Measurements from ENCODE around the gene EHMT1.
"Not testable (repeated sequence)": the region's sequence is repeated elsewhere in the genome, so short reads cannot be mapped to it uniquely, and the experiment has no call there.

Gene EHMT1

DNA sequence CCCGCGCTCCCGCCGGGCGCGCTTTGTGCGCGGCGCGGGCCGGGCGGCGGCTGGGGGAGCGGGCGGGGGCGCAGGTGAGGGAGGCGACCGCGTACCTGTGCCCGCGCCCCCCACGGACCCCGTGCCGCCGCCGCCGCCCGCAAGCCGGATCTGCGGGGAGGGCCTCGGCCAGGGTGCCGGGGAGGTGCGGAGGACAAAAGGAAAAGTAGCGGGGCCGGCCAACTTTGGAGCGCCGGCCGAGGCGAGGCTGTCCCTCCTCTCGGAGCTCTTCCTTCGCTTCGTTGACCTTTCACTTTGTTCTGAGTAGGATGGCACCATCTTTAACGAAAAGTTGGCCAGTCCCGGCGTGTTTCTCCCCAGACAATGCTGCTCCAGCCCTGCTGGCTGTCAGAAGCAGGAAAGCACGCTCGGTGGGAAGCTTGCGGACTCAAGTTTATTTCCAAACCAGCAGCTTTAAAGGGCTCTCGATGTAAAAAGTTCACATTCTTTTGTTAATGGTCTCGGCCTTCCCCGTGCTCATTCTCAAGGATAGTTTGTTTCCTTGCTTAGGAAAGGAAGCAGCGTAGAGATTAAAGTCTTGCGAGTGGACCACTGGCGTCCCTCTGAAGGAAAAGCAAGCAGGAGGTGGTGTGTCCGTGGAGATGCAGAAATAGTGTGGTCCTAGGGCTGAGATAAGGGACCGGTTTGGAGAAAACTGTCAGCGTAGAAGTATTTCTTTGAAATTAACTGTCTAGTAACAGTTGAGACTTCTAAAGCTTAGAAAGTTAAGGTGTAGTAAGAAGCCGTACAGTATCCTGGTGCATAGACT lies 639 bp downstream of the EHMT1 start:
- no peak for DNase-seq

GRCh38 chr9:137620048-137620405 lies 1.2 kb downstream of the EHMT1 start:
- DNase-seq, result no peak

GRCh38 chr9:137620581-137620980 lies 1.8 kb downstream of the EHMT1 start:
- no peak for DNase-seq

- no peak for DNase-seq
Measured at GRCh38 chr9:137621131-137621757, 2.4 kb downstream of the EHMT1 start.

- DNase-seq, result not testable (repeated sequence)
Measured at GRCh38 chr9:137622211-137622610, 3.4 kb downstream of the EHMT1 start.

DNA sequence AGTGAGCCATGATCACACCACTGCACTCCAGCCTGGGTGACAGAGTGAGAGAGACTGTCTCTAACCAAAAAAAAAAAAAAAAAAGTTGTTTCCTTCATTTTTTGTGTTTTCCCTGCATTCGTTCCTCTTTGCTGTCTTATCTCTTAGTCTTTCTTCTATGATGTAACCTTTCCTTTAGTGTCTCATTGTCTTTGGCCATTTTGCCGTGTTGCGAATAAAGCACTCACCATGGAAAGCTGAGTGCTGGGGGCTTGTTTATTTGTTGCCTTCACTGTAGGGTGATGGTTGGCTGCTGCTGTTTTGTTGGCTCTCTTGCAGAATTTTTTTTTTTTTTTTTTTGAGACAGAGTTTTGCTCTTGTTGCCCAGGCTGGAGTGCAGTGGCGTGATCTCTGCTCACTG lies 7.7 kb downstream of the EHMT1 start:
- DNase-seq, result no peak

- DNase-seq, result not testable (repeated sequence)
Measured at GRCh38 chr9:137627406-137627805, 8.6 kb downstream of the EHMT1 start.

DNA sequence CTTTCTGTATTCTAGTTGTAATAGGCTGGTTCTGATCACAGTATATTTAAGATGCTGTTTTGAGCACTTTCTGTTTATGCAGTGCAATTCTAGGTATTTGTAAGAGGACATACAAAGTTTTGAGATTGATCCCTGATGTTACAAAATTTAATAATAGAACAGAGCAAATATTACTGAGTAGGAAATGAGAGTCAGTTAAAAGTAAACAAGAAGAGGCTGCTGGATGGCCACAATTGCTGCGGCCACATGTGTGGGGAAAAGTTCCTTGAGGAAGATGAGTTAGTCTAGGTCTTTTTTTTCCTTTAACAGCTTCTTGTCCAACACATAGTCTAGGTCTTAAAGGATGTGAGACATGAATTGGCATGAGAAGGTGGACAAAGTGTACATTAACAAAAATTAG lies 11.3 kb downstream of the EHMT1 start:
- no peak for DNase-seq

DNA sequence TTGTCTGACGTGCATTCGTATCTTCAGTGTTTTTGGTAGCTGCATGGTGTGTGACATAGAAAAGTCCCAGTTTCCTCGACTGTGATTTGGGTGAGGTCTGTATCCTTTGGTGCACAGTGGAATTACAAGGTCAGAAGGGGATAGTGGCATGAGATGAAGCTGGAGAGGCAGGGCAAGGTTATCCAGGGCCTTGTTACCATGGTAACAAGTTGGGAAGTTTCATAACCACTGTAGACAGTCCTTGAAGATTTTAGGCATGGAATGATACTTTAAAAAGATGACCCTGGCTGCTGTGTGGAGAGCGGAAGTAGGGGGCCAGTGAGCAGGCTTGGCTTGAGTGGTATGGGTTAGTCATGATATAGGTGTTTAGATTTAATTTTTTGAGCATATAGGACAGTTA lies 11.9 kb downstream of the EHMT1 start:
- DNase-seq, result no peak

GRCh38 chr9:137631345-137632229 lies 12.8 kb downstream of the EHMT1 start:
- DNase-seq, result no peak

DNA sequence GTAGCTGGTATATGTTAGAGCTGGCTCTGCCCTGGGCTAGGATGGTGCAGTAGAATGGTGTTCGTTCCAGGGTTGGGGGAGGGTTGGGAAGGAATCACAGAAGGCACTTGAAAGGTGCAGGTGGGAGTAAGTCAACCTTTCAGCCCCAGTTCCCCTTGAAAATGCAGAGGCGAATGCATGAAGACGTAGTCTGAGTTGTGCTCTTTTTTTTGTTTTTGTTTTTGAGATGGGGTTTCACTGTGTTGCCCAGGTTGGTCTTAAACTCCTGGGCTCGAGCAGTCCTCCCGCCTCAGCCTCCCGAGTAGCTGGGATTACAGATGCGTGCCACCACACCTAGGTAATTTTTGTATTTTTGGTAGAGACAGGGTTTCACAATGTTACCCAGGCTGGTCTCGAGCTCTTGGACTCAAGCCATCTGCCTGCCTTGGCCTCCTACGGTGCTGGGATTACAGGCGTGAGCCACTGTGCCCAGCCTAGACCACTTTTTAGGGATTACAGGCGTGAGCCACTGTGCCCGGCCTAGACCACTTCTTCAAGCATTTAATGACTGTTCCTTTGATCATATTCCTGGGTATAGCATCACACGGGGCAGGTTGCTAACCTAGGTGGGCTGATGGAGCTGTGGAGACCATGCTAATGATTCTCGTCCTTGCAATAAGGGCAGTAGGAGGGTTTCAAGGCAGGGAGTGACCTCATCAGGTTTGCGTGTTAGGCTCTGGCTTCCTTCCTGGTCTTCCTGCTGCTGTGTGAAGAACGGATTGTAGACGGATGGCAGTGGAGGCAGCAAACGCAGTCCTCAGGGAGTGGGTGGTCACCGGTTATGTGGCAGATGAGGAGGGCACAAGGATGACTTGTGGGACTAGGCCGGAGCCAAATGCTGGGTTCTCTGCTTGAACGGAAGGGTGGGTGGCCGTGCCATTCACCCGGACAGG lies 13.7 kb downstream of the EHMT1 start:
- DNase-seq, result no peak

GRCh38 chr9:137634016-137634415 lies 15.2 kb downstream of the EHMT1 start:
- DNase-seq, result no peak

- DNase-seq, result no peak
Measured at GRCh38 chr9:137638680-137639079, 19.9 kb downstream of the EHMT1 start.

DNA sequence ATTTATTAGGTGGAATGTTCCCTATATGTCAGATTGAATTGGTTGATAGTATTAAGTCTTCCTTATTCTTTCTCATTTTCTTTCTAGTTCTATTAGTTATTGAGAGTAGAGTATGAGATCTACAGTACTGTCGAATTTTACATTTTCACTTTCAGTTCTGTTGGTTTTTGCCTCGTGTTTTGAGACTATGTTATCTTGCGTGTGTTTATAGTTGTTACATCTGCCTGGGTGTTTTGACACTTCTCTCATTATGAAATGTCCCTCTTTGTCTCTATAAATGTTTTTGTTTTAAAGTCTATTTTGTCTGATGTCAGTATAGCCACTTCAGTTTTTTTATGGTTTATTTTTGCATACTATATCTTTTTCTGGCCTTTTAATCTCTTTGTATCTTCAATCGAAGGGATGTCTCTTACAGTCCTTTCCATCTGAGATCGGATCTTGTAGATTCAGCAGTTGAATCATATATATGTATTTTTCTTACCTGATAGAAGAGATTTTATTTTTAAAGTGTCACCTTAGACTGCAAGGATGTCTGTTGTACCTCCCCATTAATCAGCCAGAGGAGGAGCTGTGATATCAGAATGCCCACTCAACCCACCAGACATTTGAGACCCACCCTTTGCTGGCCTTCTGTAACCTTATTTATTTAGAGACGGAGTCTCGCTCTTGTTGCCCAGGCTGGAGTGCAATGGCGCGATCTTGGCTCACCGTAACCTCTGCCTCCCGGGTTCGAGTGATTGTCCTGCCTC lies 20.7 kb downstream of the EHMT1 start:
- DNase-seq, result no peak

DNA sequence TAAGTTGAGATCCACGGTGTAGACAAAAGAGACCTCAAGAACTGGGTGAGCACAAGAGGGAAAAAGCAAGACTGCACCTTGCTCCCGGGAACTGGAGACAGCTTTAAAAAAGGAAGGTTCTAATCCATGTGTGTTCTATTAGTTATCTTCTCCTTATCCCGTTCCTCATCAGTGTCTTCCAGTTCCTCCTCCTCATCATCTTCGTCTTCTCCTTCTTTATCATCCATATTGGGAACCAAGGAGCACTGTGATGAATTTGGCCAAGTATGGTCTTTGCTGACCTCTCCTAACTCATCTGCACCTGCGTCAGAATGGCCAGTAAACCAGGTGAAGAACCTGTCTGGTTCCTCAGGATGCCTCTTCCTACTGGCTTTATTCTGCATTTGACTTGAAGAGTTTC lies 22.1 kb downstream of the EHMT1 start:
- no peak for DNase-seq

DNA sequence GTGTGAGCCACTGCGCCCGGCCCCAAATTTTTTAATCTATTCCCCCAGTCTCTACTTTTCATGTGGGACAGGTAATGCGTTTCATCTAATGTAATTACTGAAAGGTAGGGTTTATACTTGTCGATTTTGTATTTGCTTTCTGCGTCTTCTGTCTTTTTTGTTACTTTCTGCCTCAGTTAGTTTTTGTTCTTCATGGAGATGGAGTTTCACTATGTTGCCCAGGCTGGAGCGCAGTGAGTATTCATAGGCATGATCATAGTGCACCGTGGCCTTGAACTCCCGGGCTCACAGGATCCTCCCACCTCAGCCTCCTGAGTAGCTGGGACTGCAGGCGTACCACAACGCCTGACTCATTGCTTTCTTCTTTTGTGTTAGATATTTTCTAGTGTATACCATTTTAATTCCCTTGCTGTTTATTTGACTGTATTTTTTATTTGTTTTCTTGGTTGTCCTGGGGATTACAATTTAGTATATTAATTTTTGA lies 23.4 kb downstream of the EHMT1 start:
- no peak for DNase-seq

DNA sequence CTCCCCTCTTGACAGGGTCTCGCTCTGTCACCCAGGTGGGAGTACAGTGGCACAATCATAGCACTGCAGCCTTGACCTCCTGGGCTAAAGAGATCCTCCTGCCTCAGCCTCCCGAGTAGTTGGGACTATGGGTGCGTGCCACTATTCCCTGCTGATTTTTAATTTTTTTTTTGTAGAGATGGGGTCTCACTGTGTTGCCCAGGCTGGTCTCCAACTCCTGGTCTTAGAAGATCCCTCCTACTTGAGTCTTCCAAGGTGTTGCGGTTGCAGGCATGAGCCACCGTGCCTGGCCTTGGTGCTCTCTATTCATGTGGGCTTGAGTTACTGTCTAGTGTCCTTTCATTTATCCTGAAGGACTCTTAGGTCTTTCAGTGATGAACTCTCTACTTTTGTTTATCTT lies 24.1 kb downstream of the EHMT1 start:
- DNase-seq, result no peak

- no peak for DNase-seq
Measured at GRCh38 chr9:137643921-137644320, 25.1 kb downstream of the EHMT1 start.

GRCh38 chr9:137645211-137645610 lies 26.4 kb downstream of the EHMT1 start:
- no peak for DNase-seq

DNA sequence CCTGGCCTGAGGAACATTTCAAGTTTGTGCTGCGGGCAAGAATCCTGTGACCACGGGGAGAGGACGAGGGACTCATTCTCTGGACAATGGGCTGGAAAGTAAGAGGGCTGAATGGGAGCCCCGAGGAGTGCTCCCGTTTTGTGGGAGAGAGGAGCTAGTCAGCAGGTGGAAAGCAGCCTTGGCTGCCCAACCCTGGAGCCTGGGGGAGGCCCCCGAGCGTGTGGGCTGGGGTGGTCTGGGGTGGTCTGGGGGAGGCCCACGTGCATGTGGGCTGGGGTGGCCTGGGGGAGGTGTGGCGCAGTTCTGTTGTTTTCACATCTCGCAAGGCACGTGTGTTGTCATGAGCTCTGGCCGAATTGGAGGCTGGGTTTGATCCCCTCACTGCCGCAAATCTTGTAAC lies 27.5 kb downstream of the EHMT1 start:
- DNase-seq, result no peak

DNA sequence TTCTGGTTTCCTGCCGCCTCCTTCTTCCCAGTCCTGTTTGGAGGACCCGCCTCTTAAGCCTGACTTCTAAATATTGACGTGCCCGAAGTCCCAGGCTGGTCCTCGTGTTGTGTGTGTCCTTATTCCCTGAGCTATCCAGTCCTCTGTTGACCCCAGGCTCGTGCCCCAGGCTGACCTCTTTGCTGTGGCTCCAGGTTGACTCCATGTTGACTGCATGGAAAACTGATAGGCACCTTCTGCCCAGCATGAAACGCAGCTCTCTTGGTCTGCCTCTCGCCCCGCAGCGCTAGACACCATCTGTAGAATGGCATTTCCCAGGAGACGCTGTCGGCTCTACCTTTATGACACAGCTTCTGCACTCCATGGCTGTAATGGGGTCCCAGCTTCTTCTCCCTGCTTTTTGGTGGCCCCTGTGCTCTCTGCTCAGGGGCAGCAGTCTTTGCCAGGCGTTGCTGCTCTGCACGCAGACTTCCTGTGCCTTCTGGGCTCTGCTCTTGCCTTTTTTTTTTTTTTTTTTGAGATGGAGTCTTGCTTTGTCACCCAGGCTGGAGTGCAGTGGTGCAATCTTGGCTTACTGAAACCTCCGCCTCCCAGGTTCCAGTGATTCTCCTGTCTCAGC lies 28.4 kb downstream of the EHMT1 start:
- no peak for DNase-seq
